ENCODE results near the gene VAMP5.
"Not testable (repeated sequence)": the region's sequence is repeated elsewhere in the genome, so short reads cannot be mapped to it uniquely, and the experiment has no call there.

The VAMP5 gene

DNA sequence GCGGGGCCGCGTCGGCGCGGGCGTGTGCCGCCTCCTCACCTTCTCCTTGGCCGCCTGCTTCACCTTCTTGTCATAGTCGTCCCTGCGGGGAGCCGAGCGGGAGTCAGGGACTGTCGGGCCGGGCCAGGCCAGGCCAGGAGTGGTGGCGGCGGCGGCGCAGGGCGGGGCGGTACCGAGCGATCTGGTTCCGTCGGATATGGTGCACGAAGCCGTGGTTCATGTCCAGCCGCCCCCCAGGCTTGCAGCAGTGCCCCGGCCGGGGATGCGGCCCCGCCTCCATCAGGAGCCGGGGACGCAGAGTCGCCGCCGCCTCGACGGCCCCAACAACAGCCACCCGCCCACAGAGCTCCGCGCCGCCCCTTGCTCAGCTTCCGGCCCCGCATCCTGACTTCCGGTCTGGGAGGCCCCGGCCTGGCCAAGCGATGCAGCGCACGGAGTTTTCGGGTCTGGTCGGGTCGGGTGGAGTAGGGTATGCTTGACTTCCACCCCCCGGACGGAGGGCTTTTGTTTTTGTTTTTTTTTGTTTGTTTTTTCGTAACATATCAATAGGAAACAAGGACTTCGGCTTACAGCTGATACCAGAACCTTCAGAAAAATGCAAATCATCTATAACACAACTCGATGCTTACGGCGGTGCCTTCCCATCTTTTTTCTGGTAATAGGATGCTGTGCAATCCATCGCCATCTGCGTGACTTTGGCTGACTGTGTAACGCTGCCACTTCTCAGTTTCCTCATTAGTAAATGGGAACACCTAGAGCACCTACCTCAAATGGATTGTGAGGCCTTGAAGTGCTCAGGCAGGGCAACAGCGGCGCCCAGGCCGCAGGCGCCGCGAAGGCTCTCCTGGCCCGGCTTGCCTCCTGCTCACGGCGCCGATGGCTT lies 27.7 kb downstream of the VAMP5 start, which contains the start of gene C2orf68:
C2orf68 (minus strand) TSS at position 362 of the 883 bp plus-strand sequence; CDS start at position 280, 82 bp downstream.
- Histone ChIP-seq H3K14ac (ENCODE audit: low read length) (peak within 1 kb of the TSS; percentile 81), H3K4me1 (ENCODE audit: control insufficient read depth in 1 of 2, insufficient read depth in 2 of 2, low read length in 2 of 2) (peaks cover 0 to 3% of the 10 kb centered on the region in 2 experiments), H3K4me2 (ENCODE audit: low read length) (peak within 1 kb of the TSS; percentile 97), H3K27me3 (ENCODE audit: insufficient read depth, low read length) (no peaks in the 10 kb centered on the region), H3K27ac (ENCODE audit: low read depth, low read length) (peak within 1 kb of the TSS; percentile 61), H2AK5ac (ENCODE audit: low read length) (peak within 1 kb of the TSS; percentile 38), H3K23ac (ENCODE audit: low read length) (no peak within 1 kb of the TSS), H4K91ac (ENCODE audit: low read depth, low read length) (peak within 1 kb of the TSS; percentile 91), H3K18ac (ENCODE audit: low read length) (peak within 1 kb of the TSS; percentile 69), H2BK5ac (ENCODE audit: low read depth, low read length, poor library complexity) (peak within 1 kb of the TSS; percentile 75), H3K4ac (ENCODE audit: low read depth, low read length) (peak within 1 kb of the TSS; percentile 48), H3K9me3 (ENCODE audit: insufficient read depth, low read depth, low read length) (no peaks in the 10 kb centered on the region), H3K36me3 (ENCODE audit: control insufficient read depth in 1 of 2, insufficient read depth in 2 of 2, low read length in 2 of 2) (peaks cover 14 to 20% of the 10 kb centered on the region in 2 experiments), H2BK120ac (ENCODE audit: insufficient read depth, low read length, poor library complexity) (peak within 1 kb of the TSS; percentile 88), H2BK12ac (ENCODE audit: low read length) (no peak within 1 kb of the TSS), H4K12ac (ENCODE audit: low read depth, low read length) (peak within 1 kb of the TSS; percentile 57), H3K79me2 (ENCODE audit: control insufficient read depth, insufficient read depth, low read length, poor library complexity) (peaks cover 8% of the 10 kb centered on the region), H4K8ac (ENCODE audit: low read depth, low read length) (peak within 1 kb of the TSS; percentile 74), H3K9ac (ENCODE audit: low read length) (peak within 1 kb of the TSS; percentile 89), H2AFZ (ENCODE audit: insufficient read depth, low read length, poor library complexity) (peak within 1 kb of the TSS; percentile 53), H3K4me3 (ENCODE audit: low read depth, low read length) (peak within 1 kb of the TSS; percentile 99), H3K79me1 (ENCODE audit: low read length) (peaks cover 11% of the 10 kb centered on the region)
- WGBS (ENCODE audit: extremely low coverage, insufficient coverage, insufficient read length) = no CpG with 5 or more reads among the region's 73 CpGs
- peak; percentile 87 to 89 for DNase-seq

DNA sequence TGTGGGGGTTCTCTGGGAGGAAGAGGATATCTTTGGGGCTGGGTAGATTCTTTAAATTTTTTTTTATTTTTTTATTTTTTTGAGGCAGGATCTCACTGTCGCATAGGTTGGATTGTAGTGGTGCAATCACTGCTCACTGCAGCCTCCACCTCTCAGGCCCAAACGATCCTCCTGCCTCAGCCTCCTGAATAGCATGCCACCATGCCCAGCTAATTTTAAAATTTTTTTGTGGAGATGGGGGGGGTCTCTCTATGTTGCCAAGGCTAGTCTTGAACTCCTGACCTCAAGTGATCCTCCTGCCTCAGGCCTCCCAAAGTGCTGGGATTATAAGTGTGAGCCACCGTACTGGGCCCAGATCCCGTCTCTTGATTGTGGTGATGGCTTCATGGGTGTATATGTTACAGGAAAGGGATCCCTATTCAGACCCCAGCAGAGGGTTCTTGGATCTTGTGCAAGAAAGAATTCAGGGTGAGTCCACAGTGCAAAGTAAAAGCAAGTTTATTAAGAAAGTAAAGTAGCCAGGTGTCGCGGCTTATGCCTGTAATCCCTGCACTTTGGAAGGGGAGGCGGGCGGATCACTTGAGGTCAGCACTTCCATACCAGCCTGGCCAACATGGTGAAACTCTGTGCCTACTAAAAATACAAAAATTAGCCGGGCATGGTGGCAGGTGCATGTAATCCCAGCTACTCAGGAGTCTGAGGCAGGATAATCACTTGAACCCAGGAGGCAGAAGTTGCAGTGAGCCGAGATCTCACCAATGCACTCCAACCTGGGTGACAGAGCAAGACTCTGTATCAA lies 29.7 kb downstream of the VAMP5 start:
- Histone ChIP-seq H3K14ac (ENCODE audit: low read length) (no peak overlapping the region), H3K9me3 (ENCODE audit: insufficient read depth, low read depth, low read length) (no peaks in the 10 kb centered on the region), H3K23ac (ENCODE audit: low read length) (no peak overlapping the region), H3K36me3 (ENCODE audit: control insufficient read depth in 1 of 2, insufficient read depth in 2 of 2, low read length in 2 of 2) (peaks cover 9% of the 10 kb centered on the region in 2 experiments), H2BK5ac (ENCODE audit: low read depth, low read length, poor library complexity) (no peak overlapping the region), H2BK120ac (ENCODE audit: insufficient read depth, low read length, poor library complexity) (no peak overlapping the region), H3K27me3 (ENCODE audit: insufficient read depth, low read length) (no peaks in the 10 kb centered on the region), H2BK12ac (ENCODE audit: low read length) (no peak overlapping the region), H2AFZ (ENCODE audit: insufficient read depth, low read length, poor library complexity) (no peak overlapping the region), H3K4me2 (ENCODE audit: low read length) (no peak overlapping the region), H3K4ac (ENCODE audit: low read depth, low read length) (no peak overlapping the region), H3K79me1 (ENCODE audit: low read length) (peaks cover 11% of the 10 kb centered on the region), H3K18ac (ENCODE audit: low read length) (no peak overlapping the region), H3K4me3 (ENCODE audit: low read depth, low read length) (no peak overlapping the region), H4K8ac (ENCODE audit: low read depth, low read length) (no peak overlapping the region), H4K12ac (ENCODE audit: low read depth, low read length) (no peak overlapping the region), H3K4me1 (ENCODE audit: control insufficient read depth in 1 of 2, insufficient read depth in 2 of 2, low read length in 2 of 2) (peaks cover 0 to 3% of the 10 kb centered on the region in 2 experiments), H3K79me2 (ENCODE audit: control insufficient read depth, insufficient read depth, low read length, poor library complexity) (peaks cover 8% of the 10 kb centered on the region), H4K91ac (ENCODE audit: low read depth, low read length) (no peak overlapping the region), H3K9ac (ENCODE audit: low read length) (no peak overlapping the region), H3K27ac (ENCODE audit: low read depth, low read length) (no peak overlapping the region), H2AK5ac (ENCODE audit: low read length) (no peak overlapping the region)
- DNase-seq = no peak
- WGBS (ENCODE audit: extremely low coverage, insufficient coverage, insufficient read length) = no CpG with 5 or more reads among the region's 10 CpGs

DNA sequence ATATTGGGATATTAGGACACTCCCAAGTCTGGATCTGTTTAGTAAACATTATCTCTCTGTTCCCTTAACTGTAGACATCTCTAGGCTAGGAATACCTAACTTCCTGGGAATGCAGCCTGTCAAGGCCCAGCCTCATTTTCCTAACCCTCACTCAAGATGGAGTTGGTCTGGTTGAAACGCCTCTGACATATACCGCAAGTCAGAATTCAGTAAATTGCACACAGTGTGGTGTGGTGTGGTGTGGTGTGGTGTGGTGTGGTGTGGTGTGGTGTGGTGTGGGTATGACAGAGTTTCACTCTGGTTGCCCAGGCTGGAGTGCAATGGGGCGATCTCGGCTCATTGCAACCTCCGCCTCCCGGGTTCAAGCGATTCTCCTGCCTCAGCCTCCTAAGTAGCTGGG lies 30.5 kb downstream of the VAMP5 start:
- not testable (repeated sequence) for H3K79me2 ChIP-seq (ENCODE audit: control insufficient read depth, insufficient read depth, low read length, poor library complexity); H3K9ac ChIP-seq (ENCODE audit: low read length); H4K91ac ChIP-seq (ENCODE audit: low read depth, low read length); H2AFZ ChIP-seq (ENCODE audit: insufficient read depth, low read length, poor library complexity); H2BK120ac ChIP-seq (ENCODE audit: insufficient read depth, low read length, poor library complexity); H3K18ac ChIP-seq (ENCODE audit: low read length); H2BK5ac ChIP-seq (ENCODE audit: low read depth, low read length, poor library complexity); H3K36me3 ChIP-seq (ENCODE audit: control insufficient read depth in 1 of 2, insufficient read depth in 2 of 2, low read length in 2 of 2); H2AK5ac ChIP-seq (ENCODE audit: low read length); H3K4ac ChIP-seq (ENCODE audit: low read depth, low read length); H3K27ac ChIP-seq (ENCODE audit: low read depth, low read length); H3K14ac ChIP-seq (ENCODE audit: low read length); H4K8ac ChIP-seq (ENCODE audit: low read depth, low read length); H3K4me2 ChIP-seq (ENCODE audit: low read length); H2BK12ac ChIP-seq (ENCODE audit: low read length); H3K9me3 ChIP-seq (ENCODE audit: insufficient read depth, low read depth, low read length); H3K4me1 ChIP-seq (ENCODE audit: control insufficient read depth in 1 of 2, insufficient read depth in 2 of 2, low read length in 2 of 2); H3K23ac ChIP-seq (ENCODE audit: low read length); H3K4me3 ChIP-seq (ENCODE audit: low read depth, low read length); H4K12ac ChIP-seq (ENCODE audit: low read depth, low read length); H3K27me3 ChIP-seq (ENCODE audit: insufficient read depth, low read length)
- peaks cover 11% of the 10 kb centered on the region for H3K79me1 ChIP-seq (ENCODE audit: low read length)
- WGBS (ENCODE audit: extremely low coverage, insufficient coverage, insufficient read length) = no CpG with 5 or more reads among the region's 7 CpGs
- DNase-seq = peak in 1 of 2 donors; percentile 44

DNA sequence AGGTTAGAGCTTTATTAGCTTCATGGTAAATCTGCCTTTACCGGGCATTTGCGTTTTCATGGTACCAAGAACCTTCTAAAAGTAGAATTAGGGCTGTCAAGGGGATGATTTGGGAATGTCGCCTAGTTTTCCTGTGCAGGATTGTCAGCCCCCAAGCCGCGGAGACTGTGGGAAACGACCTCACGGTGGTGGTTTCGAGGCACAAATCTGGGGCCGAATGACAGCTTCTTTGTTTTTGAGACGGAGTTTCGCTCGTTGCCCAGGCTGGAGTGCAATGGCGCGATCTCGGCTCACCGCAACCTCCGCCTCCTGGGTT lies 31.1 kb downstream of the VAMP5 start:
- H4K12ac ChIP-seq (ENCODE audit: low read depth, low read length) = no peak overlapping the region
- H3K4ac ChIP-seq (ENCODE audit: low read depth, low read length) = no peak overlapping the region
- H3K4me2 ChIP-seq (ENCODE audit: low read length) = no peak overlapping the region
- no peak overlapping the region for H3K27ac ChIP-seq (ENCODE audit: low read depth, low read length)
- H2BK120ac ChIP-seq (ENCODE audit: insufficient read depth, low read length, poor library complexity) = no peak overlapping the region
- H2BK5ac ChIP-seq (ENCODE audit: low read depth, low read length, poor library complexity) = no peak overlapping the region
- no peak overlapping the region for H2BK12ac ChIP-seq (ENCODE audit: low read length)
- no peak for DNase-seq
- H2AFZ ChIP-seq (ENCODE audit: insufficient read depth, low read length, poor library complexity) = no peak overlapping the region
- H3K79me2 ChIP-seq (ENCODE audit: control insufficient read depth, insufficient read depth, low read length, poor library complexity) = peaks cover 8% of the 10 kb centered on the region
- WGBS (ENCODE audit: extremely low coverage, insufficient coverage, insufficient read length) = no CpG with 5 or more reads among the region's 17 CpGs
- H3K14ac ChIP-seq (ENCODE audit: low read length) = no peak overlapping the region
- H3K36me3 ChIP-seq (ENCODE audit: control insufficient read depth in 1 of 2, insufficient read depth in 2 of 2, low read length in 2 of 2) = peaks cover 10% of the 10 kb centered on the region in 2 experiments
- H3K79me1 ChIP-seq (ENCODE audit: low read length) = peaks cover 11% of the 10 kb centered on the region
- H3K27me3 ChIP-seq (ENCODE audit: insufficient read depth, low read length) = no peaks in the 10 kb centered on the region
- H3K4me3 ChIP-seq (ENCODE audit: low read depth, low read length) = no peak overlapping the region
- H3K23ac ChIP-seq (ENCODE audit: low read length) = no peak overlapping the region
- no peaks in the 10 kb centered on the region for H3K9me3 ChIP-seq (ENCODE audit: insufficient read depth, low read depth, low read length)
- H2AK5ac ChIP-seq (ENCODE audit: low read length) = no peak overlapping the region
- H3K9ac ChIP-seq (ENCODE audit: low read length) = no peak overlapping the region
- peak overlapping the region; percentile 46 for H4K91ac ChIP-seq (ENCODE audit: low read depth, low read length)
- H3K18ac ChIP-seq (ENCODE audit: low read length) = no peak overlapping the region
- H3K4me1 ChIP-seq (ENCODE audit: control insufficient read depth in 1 of 2, insufficient read depth in 2 of 2, low read length in 2 of 2) = peaks cover 0 to 3% of the 10 kb centered on the region in 2 experiments
- H4K8ac ChIP-seq (ENCODE audit: low read depth, low read length) = peak overlapping the region; percentile 61
